Breast epithelium (tissue), 3 donors: ENCODE results near the gene IFT81.

Experiments
- POLR2A ChIP-seq: fragments of 450-650 bp; IDR thresholded peaks from one replicate; pipeline ENCODE4 v1.6.1; 2016; ENCODE audit warnings: antibody characterized with exemption, mild to moderate bottlenecking, moderate library complexity
- POLR2AphosphoS5 ChIP-seq, 3 donors: sonication (generic); formaldehyde crosslinking; IDR thresholded peaks; one replicate each; pipeline ENCODE4 v1.6.1; 2017; ENCODE audit warnings: antibody characterized with exemption in 3 of 3
- TF ChIP-seq, protein P1 (sequence below), 3 donors: fragments of 450-650 bp; IDR thresholded peaks; one replicate each; pipeline ENCODE4 v1.5.1; 2016 to 2017; ENCODE audit warnings: antibody characterized with exemption in 3 of 3, mild to moderate bottlenecking in 3 of 3, moderate library complexity in 3 of 3

DNA sequence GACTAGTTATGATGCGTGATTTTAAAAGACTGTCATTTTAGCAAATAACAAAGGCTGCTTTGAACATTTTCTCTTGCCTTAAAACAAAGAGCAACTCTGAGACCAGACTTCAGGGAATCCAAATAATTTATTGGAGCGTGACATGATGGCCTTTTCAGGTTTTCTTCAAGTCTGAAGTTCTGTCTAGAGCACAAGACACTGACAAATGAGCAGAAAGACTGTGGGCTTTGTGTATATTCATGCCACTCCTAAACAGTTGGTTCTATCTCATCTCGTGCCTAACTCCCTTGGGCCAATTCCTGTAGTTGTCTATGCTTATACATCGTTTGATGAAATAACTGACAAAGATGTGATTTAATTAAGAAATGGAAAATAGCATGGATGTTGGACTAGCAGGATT lies 47.5 kb downstream of the IFT81 start:
- TF ChIP-seq POLR2AphosphoS5 (IDR thresholded peaks at IDR 0.05) (no peak), POLR2A (no peak)
- TF ChIP-seq, protein P1, sequence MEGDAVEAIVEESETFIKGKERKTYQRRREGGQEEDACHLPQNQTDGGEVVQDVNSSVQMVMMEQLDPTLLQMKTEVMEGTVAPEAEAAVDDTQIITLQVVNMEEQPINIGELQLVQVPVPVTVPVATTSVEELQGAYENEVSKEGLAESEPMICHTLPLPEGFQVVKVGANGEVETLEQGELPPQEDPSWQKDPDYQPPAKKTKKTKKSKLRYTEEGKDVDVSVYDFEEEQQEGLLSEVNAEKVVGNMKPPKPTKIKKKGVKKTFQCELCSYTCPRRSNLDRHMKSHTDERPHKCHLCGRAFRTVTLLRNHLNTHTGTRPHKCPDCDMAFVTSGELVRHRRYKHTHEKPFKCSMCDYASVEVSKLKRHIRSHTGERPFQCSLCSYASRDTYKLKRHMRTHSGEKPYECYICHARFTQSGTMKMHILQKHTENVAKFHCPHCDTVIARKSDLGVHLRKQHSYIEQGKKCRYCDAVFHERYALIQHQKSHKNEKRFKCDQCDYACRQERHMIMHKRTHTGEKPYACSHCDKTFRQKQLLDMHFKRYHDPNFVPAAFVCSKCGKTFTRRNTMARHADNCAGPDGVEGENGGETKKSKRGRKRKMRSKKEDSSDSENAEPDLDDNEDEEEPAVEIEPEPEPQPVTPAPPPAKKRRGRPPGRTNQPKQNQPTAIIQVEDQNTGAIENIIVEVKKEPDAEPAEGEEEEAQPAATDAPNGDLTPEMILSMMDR (IDR thresholded peaks at IDR 0.05) = no peak
